NCI-H526 treated with DMSO at 0.1 percent for 48 hours (cell line): ENCODE results near the gene C1orf116.

Experiments used
- DNase-seq: peaks from one replicate; lab custom pipeline; 2025; lab: John Stamatoyannopoulos, UW

The C1orf116 gene

DNA sequence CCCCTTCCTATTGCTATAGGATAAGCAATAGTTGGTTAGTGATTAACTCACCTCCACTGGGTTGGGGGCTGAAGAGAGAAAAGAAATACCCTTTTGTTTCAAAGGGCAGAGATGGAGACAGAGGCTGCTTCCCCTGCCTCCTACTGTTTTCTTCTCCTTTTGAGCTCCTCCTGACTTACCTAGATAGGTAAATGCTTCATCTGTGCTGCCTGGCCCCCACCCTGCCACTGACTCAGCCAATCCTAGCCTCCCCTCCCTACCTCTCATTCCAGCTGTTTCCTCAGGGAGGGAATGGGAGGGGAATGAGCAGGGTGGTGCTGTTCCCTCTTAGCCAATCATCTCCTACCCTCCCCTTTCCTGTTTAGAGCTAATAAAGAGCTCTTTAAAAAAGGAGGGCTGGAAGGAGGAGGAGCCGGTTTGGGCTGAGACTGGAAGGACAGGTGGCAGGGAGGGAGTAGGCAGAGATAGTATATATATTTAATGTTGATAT lies at the start of gene C1orf116:
Gene C1orf116, minus strand, starts transcription at position 229 of the 490 bp plus-strand sequence. CDS start 5,158 bp downstream, outside the sequence.
- peak; percentile 22 for DNase-seq

DNA sequence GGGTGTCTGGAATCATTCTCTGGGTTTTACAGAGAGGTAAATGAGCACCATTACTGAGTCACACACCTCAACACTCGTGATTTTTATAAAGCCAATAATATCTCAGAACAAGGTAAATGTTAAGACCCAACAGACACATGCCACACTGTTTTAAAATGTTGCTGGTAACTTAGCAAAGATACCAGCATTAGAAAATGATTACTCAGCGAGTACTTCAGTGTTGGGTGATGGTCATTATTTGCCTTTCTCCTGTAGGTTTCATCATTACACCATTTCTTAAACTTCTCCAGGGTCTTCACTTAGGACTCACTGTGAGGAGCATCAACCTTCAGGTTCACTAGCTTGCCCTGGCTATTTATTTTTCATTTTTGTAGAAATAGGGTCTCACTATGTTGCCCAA lies 49.2 kb upstream of the C1orf116 start:
- DNase-seq: no peak

DNA sequence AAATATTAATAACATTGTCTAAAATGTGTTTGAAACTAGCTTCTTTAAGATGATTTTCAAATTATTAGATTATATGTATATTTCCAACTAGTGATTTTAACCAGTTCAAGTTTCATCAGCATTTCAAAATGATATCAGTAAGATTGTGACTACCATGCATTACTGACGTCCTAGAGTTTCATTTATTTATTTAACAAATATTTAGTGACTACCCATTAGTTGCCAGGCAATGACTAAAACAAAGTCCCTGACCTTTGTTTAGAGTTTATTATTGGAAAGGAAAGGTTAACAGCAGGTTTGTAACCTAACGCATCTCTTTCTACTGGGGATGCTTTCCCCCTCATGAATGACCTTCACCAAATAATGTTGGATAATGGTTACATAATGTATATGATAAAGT lies 48.5 kb upstream of the C1orf116 start:
- no peak for DNase-seq

DNA sequence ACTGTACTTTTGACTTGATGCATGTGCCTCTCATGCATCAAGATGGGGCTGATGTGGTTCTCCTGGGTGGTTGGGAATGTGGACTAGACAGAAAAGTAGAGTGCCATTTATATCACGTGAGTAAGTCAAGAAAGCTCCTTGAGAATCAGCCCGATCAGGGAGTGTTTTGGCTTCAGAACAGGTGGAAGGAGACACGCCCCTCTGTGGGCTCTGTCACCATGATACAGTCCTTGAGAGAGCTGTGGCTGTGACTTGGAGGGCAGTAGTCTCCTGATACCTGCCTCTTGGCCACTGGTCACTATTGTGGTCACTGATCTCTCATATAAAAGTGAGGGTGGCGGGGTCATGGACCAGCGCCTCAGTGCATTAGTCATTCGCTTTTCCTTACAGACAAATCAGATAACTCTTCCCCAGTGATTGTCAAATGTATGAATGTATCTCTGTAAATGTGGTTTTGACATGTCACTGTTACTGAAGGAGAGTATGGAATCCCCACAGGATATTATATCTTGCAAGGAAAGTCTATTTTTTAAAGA lies 47.2 kb upstream of the C1orf116 start:
- no peak for DNase-seq

DNA sequence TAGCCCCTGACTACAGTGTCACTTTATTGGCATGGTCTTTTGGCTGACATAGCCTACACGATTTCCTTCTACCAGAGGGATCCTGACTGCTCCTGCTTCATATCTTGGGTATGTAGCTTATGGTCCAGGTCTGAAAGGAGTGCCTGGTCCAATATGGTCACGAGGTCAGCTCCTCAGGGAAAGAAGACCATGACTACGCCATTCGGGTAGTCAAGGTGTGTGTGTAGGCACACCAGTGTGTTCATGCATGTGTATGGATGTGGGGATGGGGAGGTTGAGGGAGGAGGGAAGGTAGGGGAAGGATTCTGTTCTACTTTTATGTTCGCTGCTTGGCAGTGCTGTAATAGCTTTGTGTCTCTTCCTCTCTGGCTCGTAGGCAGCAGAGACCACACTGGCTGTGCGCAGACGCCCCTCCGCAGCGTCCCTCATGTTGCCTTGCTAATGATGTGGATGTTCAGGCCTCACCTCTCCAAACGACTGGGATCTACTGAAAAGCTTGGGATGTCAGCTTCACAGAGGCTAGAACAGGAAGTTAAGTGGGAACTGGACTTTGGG lies 46.1 kb upstream of the C1orf116 start:
- DNase-seq: no peak

DNA sequence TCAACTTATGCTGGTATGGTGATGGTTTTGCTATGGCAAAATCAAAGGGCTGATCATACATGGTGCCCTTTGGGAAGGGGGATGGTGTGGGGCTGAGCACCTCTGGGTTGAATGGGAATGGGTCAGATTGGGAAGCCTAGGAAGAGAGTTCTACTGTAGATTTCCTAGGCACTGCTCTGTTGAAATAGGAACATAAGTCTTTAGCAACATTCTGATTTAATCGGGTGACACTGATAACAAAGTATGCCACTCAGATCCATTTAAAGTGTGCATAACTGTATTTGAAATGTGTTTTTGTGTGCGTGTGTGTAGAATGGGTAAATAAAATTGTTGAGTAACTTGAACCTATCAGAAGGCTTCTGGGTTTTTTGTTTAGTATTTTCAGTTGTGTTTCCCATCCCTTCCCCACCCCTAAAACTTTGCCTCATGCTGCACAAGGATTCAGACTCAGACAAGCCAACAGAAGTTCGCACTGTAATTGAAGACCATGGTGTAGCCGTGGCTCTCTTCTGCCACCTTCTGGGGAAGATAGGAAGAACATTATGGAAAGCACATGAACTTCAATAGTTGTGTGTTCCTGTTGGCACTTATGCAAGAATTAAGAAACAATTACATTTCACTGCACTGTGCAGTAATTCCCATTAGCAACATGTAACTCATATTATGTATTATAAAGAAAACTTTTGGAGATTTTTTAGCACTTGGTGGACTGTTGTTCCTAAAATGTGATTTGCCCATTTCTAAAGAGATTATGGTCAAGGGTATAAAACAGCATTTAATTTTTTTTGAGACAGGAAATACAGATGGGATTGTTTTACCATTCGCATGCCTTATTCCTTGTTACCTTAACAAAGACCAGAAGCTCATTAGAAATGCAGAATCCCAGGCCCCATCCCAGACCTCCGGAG lies 45.2 kb upstream of the C1orf116 start:
- DNase-seq: peak; percentile 3

DNA sequence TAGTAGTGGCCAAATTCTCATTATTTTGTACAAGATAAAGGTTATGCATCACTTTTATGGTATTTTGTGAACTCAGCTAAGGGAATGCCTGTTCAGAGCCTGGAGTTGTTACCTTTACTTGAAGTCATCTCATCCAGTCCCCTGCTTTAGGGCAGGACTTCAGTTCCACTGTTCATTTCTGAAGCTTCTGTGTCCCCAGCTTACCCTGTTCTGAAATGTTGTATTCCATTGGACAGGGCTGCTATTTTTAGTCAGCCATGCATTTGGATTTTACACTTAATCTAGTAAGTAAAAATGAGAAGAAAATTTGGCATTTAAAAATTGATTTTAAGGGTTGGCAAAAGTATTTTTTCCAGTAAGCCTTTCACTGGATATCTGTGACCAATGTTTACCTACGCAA lies 44.5 kb upstream of the C1orf116 start:
- DNase-seq: no peak

DNA sequence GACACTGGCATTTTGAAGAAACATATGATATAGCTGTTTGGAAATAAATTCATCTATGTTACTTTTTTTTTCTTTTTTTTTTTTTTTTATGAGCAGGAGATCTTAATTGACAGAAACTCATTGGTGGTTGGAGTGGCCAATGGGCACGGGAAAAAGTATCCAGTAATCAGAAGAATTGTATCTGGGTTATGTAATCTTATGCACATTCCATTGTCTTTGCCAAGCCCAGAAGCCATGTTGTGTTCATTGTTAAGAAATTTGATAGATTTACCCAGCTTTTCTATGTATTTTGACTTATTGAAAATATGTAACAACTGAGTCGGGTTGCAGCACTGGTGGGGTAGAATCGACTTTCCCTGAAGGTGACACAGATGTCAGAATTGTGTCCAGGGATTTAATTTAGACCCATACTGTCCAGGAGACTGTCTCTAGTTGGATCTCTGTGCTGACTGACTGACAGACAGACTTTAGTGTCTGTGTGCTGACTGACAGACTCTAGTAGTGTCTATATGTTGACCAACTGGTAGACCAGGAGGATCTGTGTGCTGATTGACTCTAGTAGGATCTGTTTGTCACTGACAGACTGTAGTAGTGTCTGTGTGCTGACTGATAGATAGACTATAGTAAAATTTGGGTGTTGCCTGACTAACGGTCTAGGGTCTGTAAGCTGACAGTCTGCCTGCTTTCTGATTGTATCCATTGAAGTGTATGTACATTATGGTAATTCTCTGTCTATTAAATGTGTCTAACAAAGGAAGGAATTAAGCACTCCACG lies 43.8 kb upstream of the C1orf116 start:
- no peak for DNase-seq

DNA sequence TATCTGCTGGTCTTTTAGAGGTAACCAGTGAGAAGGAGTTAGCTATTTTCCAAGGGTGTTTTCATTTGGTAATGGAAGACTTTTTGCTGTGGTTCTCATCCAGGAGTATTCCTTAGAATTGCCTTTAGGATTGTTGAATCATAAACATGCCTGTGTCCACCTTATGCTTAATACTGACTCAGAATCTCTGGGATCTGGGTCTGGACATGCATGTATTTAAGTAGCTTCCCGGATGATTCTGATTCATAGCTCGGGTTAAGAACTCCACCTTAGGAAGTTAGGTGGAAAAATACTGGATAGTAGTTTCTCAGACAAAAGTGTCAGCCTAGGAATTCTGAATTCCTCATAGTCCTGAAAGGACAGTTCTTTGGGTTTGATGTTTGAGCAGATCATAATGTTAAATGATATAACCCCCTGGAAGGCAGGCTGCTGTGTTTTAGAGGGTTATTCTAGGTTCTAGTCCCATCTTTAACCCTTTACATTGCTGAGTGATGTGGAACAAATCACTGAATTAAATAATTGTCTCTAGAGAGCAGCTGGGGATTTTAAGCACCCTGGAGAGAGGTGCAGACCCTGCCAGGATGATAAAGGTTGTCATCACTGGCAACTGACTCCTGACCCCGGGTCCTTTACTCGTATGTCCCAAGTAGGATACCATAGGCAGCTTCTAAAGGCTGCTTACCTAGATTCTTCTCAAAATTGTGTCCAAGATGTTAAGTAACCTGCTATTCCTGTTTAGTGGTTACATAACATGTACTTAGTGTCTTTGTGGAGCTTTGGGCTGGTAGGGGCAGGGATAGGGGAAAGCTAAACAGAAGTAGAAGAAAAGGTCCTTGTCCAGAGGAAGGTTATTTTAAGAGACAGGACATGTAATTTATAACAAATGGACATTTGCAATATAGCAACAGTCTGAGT lies 41.6 kb upstream of the C1orf116 start:
- no peak for DNase-seq

DNA sequence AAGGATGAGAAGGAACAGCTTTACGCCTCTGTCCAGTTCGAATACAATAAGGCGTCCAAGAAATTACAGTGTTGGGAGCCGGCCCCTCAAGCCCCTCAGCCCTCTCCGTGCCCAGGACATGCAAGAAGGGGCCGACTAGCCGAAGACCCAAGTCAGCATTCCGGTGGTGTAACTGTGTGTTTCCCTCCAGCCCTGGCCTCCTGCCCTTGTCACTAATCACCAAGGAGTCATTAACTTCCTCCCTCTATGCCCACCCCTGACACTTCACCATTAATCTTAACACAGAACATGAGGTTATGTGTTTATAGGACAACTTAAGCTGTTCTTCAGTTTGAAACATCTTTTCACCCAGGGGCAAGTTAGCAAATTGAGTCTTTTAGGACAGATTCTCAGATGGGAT lies 39.7 kb upstream of the C1orf116 start:
- DNase-seq: no peak

DNA sequence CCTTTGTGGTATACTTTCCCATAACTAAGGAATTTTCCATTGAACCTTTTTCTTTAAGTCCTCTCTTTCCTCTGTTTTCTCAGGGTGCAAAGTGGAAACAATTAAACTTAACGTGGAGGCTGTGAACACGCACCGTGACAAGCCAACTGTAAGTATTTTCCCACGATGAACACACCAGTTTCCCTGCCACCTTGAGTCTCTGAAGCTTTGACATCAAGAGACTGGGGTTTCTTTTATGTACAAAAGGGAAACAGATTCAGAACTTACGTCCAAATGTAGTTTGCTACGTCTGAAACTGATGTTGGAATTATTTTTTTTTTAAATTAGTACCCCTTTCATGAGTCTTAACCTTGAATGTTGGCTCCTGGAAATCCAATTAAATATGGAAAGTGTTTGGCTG lies 38.9 kb upstream of the C1orf116 start:
- no peak for DNase-seq

DNA sequence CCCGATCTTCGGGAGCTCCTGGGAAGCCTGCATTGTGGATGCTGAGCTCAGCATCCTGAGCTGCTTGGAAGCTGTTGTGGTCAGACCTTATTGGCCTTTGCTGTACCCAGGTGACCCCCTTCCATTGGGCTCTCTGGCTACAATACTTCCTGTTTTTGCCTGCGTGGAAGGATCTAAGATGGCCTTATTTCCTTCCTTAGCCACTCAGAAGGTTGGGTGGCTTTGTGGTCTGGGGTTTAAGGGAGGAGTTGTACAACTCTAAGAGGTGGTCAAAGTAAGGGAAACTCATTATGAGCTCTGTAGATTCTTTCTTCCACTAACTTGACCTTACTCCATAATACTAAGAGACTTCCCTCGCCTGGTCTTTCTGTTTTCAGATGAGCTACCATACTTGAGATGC lies 38.3 kb upstream of the C1orf116 start:
- DNase-seq: no peak

DNA sequence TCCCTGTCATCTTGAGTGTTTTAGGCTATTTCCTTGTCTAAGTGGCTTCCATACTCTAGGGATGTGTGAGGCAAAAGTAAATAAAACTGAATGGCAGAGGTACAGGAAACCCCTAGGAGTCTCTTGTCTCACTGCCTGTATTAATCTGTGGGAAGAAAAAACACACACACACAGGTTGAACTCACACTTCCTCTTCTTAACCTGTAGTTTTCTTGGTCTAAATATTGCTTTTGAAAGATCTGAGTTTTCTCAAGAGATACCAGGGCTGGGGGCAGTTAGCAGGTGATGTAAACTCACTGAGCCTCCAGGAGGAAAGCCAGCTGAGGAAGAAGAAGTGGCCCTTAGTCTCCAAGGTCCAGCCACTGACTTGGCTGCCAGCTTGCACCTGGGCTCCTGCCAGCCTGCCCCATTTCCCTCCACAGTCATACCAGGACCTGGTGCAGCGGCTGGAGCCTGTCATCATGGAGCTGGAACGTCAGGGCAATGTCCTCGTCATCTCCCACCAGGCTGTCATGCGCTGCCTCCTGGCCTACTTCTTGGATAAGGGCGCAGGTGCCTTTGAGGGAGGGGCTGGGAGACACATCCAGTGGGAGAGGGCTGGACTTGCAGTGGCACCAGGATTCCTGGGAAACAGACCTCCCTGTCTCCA lies 37.4 kb upstream of the C1orf116 start:
- DNase-seq: no peak

DNA sequence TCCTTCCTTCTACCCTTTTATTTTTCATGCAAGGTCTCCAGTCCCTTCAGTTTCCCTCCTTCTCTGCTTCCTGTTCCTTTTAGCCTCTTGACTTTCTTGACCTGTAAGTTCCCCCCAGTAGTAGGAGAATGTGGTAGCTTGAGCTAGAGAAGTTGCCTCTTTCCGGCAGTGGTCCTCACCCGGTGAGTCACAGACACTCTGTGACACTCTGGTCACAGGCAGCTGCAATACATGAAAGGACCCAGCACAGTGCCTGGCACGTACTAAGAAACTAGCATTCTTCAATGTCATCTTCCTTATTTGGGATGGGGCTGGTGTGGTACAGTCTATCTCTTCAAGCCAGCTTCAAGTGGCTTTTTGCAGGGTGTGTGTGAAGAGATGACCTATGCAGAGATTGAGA lies 36.5 kb upstream of the C1orf116 start:
- DNase-seq: no peak

DNA sequence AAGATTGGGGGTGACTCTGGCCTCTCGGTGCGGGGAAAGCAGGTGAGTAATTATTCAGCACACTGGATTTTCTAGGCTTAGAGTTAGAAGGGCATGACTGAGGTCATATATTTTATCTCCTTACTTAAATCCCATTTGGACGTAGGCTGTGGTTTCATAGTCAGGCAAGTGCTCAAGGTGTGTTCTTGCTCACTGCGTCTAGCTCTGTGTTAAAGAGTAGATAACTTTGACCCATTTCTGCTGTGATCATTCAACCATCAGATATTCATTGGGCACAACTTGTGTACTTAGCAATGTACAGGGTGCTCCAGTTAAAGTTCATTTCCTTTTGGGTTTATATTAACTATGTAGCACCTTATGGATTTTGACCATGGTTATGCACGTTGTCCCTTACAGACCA lies 35.1 kb upstream of the C1orf116 start:
- DNase-seq: no peak

DNA sequence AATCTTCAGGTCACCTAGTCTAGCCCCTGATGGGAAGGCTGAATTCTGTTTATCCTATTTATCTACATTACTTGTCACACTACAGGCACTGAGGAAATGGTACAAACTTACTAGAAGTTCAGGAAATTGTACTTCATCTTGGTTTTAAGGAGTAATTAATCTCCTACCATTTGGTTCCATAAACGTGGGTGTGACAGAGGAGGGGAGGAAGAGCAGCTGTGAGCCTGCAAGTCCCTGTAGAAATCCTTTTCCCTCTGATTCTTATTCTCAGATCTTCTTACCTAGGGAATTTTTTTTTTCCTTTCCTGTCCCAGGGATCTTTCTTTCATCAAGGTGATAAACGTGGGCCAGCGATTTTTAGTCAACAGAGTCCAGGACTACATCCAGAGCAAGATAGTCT lies 34.6 kb upstream of the C1orf116 start:
- no peak for DNase-seq

DNA sequence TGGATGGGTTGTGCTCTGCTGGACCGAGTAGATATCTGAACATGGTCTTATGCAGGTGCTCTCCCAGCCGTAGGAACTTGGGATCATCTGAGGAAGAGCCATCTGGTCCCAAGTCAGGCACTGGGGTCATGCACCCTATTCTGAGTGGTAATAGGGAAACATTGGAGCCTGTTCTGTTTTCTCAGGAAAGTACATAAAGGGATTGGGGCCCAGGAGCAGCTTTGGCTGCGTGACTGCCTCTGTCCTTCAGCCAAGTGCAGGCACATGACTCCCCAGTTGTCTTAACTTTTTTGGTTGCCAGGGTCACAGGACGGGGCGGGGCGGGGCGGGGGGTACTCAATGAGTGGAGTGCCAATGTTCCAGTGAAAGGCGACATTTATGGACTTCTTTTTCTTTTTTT lies 32.0 kb upstream of the C1orf116 start:
- DNase-seq: no peak

DNA sequence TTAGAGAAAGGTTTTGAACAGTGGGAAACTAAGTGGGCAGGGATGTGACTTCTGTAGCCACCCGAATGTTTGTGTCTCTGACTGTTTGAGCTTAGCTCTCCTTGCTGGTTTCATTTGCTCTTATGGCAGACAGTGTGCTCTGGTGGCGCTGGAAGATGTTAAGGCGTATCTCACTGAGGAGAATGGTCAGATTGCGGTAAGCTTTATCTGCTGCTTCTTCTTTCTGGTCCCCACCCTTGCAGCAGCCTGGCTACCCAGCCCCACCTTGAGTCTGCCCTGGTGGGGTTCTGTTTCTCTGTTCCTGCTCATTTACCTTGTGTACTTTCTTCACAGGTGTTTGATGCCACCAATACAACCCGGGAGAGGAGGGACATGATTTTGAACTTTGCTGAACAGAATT lies 30.5 kb upstream of the C1orf116 start:
- no peak for DNase-seq

DNA sequence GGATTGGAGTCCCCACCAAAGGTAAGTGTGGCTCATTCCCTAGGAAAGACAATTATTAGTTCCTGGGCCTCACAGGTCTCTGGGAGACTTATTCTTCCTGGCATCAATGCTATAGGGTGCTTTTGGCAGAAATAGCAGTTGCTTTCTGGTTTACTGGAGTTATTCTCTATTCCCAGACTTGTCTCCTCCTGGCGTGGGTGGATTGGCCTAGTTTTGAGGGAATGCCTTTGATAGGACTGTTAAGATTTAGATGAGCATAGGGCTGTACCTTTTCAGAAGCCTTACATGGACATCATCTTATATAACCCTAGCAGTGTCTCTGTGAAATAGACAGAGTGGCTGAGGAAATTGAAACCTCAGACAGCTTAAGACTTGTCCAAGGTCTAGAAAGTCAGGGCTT lies 29.5 kb upstream of the C1orf116 start:
- DNase-seq: no peak

DNA sequence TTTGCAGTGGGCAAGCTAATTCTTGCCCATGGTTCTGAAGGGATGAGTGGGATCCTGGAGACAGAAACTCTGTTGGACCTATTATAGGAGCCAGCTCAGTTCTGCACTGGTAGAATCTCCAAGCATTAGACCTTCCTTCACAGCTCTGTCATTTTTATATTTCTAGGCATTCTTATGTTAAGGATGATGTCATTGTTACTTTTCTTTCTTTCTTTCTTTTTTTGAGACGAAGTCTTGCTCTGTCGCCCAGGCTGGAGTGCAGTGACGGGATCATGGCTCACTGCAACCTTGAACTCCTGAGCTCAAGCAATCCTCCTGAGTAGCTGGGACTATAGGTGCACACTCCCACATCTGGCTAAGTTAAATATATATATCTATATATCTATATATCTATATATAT lies 28.0 kb upstream of the C1orf116 start:
- no peak for DNase-seq

DNA sequence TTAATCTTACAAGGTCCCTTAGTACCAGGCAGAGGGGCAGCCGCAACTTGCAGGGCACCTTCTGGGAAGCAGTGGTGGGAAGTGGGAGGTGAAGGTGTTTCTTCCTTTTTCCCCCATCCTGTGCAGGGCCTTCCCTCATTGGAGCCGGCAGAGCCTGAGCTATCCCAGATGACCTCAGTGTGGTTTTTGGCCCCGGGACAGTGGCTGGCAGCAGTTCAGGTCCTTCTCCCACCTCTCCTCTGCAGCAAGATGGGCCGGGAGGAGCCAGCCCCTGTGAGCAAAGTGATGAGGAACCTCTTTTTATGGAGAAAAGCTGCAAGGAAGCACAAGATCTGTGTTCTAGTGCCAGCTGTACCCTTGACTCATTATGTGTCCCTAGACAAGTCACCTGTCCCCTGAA lies 27.3 kb upstream of the C1orf116 start:
- no peak for DNase-seq
